Peyer's patch (tissue), 4 donors: ENCODE data around the gene NMRK2.

Experiments
- CTCF ChIP-seq, 6 experiments: fragments of 450-650 bp in 4 of 6; fragments of 200-600 bp in 2 of 6; sonication (generic) in 1 of 6; IDR thresholded peaks; one replicate each; pipeline ENCODE4 v1.5.1; 2017 to 2019; ENCODE audit warnings: antibody characterized with exemption in 6 of 6, mild to moderate bottlenecking in 3 of 6, moderate library complexity in 1 of 6
- POLR2A ChIP-seq, 2 donors: fragments of 450-650 bp; IDR thresholded peaks; one replicate each; pipeline ENCODE4 v1.5.1; 2017; ENCODE audit warnings: antibody characterized with exemption in 2 of 2, mild to moderate bottlenecking in 2 of 2, moderate library complexity in 2 of 2

GRCh38 chr19:3976495-3977241 lies 43.8 kb downstream of the NMRK2 start:
- no peak for TF ChIP-seq CTCF (IDR thresholded peaks at IDR 0.05)
- TF ChIP-seq POLR2A (IDR thresholded peaks at IDR 0.05) = no peak
